Adrenal gland (tissue), 5 donors: ENCODE data around the gene RHOT1.
"Not testable (repeated sequence)": the region's sequence is repeated elsewhere in the genome, so short reads cannot be mapped to it uniquely, and the experiment has no call there.

ENCODE experiments used
- POLR2A ChIP-seq, 2 donors: fragments of 450-650 bp; IDR thresholded peaks; one replicate each; pipeline ENCODE4 v1.6.1; 2017; ENCODE audit warnings: antibody characterized with exemption in 2 of 2, mild to moderate bottlenecking in 2 of 2, moderate library complexity in 1 of 2
- TF ChIP-seq, protein P1 (sequence below), 6 experiments: fragments of 450-650 bp in 4 of 6; fragments of 200-600 bp in 2 of 6; sonication (generic) in 1 of 6; IDR thresholded peaks; 1 replicate in 5 of 6; 2 replicates in 1 of 6; pipeline versions ENCODE4 v1.5.1 to v1.8.0; 2016 to 2021; ENCODE audit warnings: antibody characterized with exemption in 6 of 6, mild to moderate bottlenecking in 2 of 6, moderate library complexity in 1 of 6
- donor health status: DM: no; HTN: no; CAD: no.

DNA sequence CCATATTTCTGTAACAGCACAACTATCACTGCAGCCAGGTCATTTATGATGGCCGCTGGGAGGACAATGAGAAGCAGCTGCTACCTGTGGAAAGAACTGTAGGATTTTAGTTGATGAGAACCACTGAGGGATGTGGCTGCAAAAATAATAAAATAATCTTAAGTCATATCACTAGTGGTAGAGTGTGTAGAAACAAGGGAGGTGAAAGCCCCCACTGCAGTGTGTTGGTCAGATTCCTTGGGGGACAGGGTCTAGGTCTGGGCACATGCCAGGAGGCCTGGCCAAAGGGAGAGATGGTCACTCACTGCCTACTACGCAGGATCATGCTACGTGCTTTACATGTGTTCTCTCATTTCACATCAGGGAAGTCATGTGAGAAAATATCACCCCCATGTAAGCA, 24.2 kb upstream of the RHOT1 start:
- TF ChIP-seq, protein P1, sequence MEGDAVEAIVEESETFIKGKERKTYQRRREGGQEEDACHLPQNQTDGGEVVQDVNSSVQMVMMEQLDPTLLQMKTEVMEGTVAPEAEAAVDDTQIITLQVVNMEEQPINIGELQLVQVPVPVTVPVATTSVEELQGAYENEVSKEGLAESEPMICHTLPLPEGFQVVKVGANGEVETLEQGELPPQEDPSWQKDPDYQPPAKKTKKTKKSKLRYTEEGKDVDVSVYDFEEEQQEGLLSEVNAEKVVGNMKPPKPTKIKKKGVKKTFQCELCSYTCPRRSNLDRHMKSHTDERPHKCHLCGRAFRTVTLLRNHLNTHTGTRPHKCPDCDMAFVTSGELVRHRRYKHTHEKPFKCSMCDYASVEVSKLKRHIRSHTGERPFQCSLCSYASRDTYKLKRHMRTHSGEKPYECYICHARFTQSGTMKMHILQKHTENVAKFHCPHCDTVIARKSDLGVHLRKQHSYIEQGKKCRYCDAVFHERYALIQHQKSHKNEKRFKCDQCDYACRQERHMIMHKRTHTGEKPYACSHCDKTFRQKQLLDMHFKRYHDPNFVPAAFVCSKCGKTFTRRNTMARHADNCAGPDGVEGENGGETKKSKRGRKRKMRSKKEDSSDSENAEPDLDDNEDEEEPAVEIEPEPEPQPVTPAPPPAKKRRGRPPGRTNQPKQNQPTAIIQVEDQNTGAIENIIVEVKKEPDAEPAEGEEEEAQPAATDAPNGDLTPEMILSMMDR (IDR thresholded peaks at IDR 0.05) = not testable (repeated sequence)
- TF ChIP-seq POLR2A (IDR thresholded peaks at IDR 0.05) = not testable (repeated sequence)
